Measurements from ENCODE around the gene NT5C2. TPM values are rescaled to one million over a fixed set of nuclear protein-coding genes. Genes with fewer than 3 reads are reported as not detected.

NT5C2 gene
- polyA plus RNA-seq, 3 donors: 68.6 to 116 (median 81.8) TPM

- Mint-ChIP-seq H3K9me3 (no peaks in the 10 kb centered on the region), H3K36me3 (peaks cover 8 to 18% of the 10 kb centered on the region in 2 donors), H3K4me1 (no peaks in the 10 kb centered on the region), H3K27ac (no peak overlapping the region), H3K4me3 (no peak overlapping the region), H3K27me3 (ENCODE audit: low read depth in 3 of 3) (peaks cover 0 to 4% (median 0%) of the 10 kb centered on the region in 3 donors)
- Histone ChIP-seq H3K27me3 (ENCODE audit: control insufficient read depth in 2 of 2, insufficient read depth in 2 of 2, low read length in 2 of 2) (no peaks in the 10 kb centered on the region), H3K27ac (ENCODE audit: low read depth in 1 of 2, low read length in 2 of 2) (no peak overlapping the region), H4K20me1 (ENCODE audit: insufficient read depth, low read length) (no peaks in the 10 kb centered on the region), H3K9ac (ENCODE audit: insufficient read depth, low read length, poor library complexity, severe bottlenecking) (no peak overlapping the region), H3K79me2 (ENCODE audit: insufficient read depth, low read length) (no peaks in the 10 kb centered on the region), H2AFZ (ENCODE audit: insufficient read depth, low read depth, low read length, poor library complexity, severe bottlenecking) (no peak overlapping the region), H3K9me3 (replicated peaks in 1 of 2; ENCODE audit: control insufficient read depth in 1 of 2, insufficient read depth in 1 of 2, low read length in 2 of 2) (no peaks in the 10 kb centered on the region), H3K4me3 (replicated peaks in 1 of 3; ENCODE audit: low read depth in 2 of 3, low read length in 3 of 3) (no peak overlapping the region), H3K4me2 (replicated peaks; ENCODE audit: extremely low read depth, low read length, poor library complexity, severe bottlenecking) (no peak overlapping the region), H3K4me1 (ENCODE audit: control insufficient read depth in 1 of 2, insufficient read depth in 2 of 2, low read length in 2 of 2) (no peaks in the 10 kb centered on the region), H3K36me3 (replicated peaks in 1 of 2; ENCODE audit: control insufficient read depth in 1 of 2, insufficient read depth in 2 of 2, low read length in 2 of 2) (no peaks in the 10 kb centered on the region)
- no peak for TF ChIP-seq CTCF (IDR thresholded peaks at IDR 0.05)
- 98% methylated on average over 16 of the region's 21 CpGs for WGBS (ENCODE audit: insufficient coverage)
- intact Hi-C loops (cut with micrococcal nuclease): loop anchor here in 1 of 2 donors (10.0 kb wide), 1 partner anchor 162 kb away; the partner anchor contains the start of gene CNNM2
- DNase-seq: no peak
These were observed 116.1 kb downstream of the NT5C2 start for GRCh38 chr10:103077020-103077419.

DNA sequence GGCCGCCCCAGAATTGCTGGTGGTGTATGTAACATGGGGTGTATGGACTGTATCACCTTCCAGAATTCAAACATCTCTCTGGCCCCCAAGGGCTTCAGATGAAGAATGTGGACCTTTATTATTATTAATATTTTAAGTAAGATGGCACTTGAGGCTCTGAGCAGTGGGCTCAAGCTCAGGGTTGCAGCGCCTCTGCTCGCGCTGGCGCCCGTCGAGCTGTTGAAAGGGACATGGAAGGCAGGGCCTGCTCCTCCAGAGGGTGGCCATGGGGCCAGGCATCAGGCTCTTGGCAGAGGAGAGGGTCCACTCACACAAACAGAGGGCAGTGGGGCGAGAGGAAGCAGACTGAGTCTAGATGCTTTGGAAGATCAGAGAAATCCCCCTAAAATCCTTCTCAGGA, 120.2 kb downstream of the NT5C2 start:
- no peak overlapping the region for H3K4me2 ChIP-seq (replicated peaks; ENCODE audit: extremely low read depth, low read length, poor library complexity, severe bottlenecking)
- Mint-ChIP-seq H3K9me3 (no peaks in the 10 kb centered on the region), H3K4me1 (peaks cover 20% of the 10 kb centered on the region), H3K4me3 (no peak overlapping the region), H3K36me3 (peaks cover 7 to 19% of the 10 kb centered on the region in 2 donors), H3K27ac (no peak overlapping the region), H3K27me3 (ENCODE audit: low read depth in 3 of 3) (peaks cover 0 to 1% (median 0%) of the 10 kb centered on the region in 3 donors)
- no peak overlapping the region for H3K9ac ChIP-seq (ENCODE audit: insufficient read depth, low read length, poor library complexity, severe bottlenecking)
- no peaks in the 10 kb centered on the region for H4K20me1 ChIP-seq (ENCODE audit: insufficient read depth, low read length)
- no peak for DNase-seq
- H3K4me3 ChIP-seq (replicated peaks in 1 of 3; ENCODE audit: low read depth in 2 of 3, low read length in 3 of 3): no peak overlapping the region
- no peaks in the 10 kb centered on the region for H3K27me3 ChIP-seq (ENCODE audit: control insufficient read depth in 2 of 2, insufficient read depth in 2 of 2, low read length in 2 of 2)
- no peaks in the 10 kb centered on the region for H3K9me3 ChIP-seq (replicated peaks in 1 of 2; ENCODE audit: control insufficient read depth in 1 of 2, insufficient read depth in 1 of 2, low read length in 2 of 2)
- H2AFZ ChIP-seq (ENCODE audit: insufficient read depth, low read depth, low read length, poor library complexity, severe bottlenecking): no peak overlapping the region
- WGBS (ENCODE audit: insufficient coverage): 93% methylated on average over 3 of the region's 8 CpGs
- peaks cover 20% of the 10 kb centered on the region in 2 donors for H3K4me1 ChIP-seq (ENCODE audit: control insufficient read depth in 1 of 2, insufficient read depth in 2 of 2, low read length in 2 of 2)
- no peaks in the 10 kb centered on the region for H3K36me3 ChIP-seq (replicated peaks in 1 of 2; ENCODE audit: control insufficient read depth in 1 of 2, insufficient read depth in 2 of 2, low read length in 2 of 2)
- TF ChIP-seq CTCF (IDR thresholded peaks at IDR 0.05): no peak
- H3K79me2 ChIP-seq (ENCODE audit: insufficient read depth, low read length): no peaks in the 10 kb centered on the region
- no peak overlapping the region for H3K27ac ChIP-seq (ENCODE audit: low read depth in 1 of 2, low read length in 2 of 2)
- intact Hi-C loops (cut with micrococcal nuclease): loop anchor here in 1 of 2 donors (10.0 kb wide), 1 partner anchor 158 kb away; the partner anchor contains the start of gene CNNM2

All from CD14-positive monocyte (primary cell).